ENCODE results near the gene DCBLD1.

Gene DCBLD1

GRCh38 chr6:117472667-117473066 lies 9.8 kb upstream of the DCBLD1 start:
- DNase-seq (ENCODE audit: low spot score) = no peak

GRCh38 chr6:117473401-117473800 lies 9.1 kb upstream of the DCBLD1 start:
- DNase-seq (ENCODE audit: low spot score) = no peak

- DNase-seq (ENCODE audit: low spot score) = peak; percentile 44
Measured at GRCh38 chr6:117477988-117478852, 4.3 kb upstream of the DCBLD1 start.

- no peak for DNase-seq (ENCODE audit: low spot score)
Measured at GRCh38 chr6:117478853-117479231, 3.6 kb upstream of the DCBLD1 start.

- no peak for DNase-seq (ENCODE audit: low spot score)
Measured at GRCh38 chr6:117480651-117481050, 1.8 kb upstream of the DCBLD1 start.

- DNase-seq (ENCODE audit: low spot score) = no peak
Measured at GRCh38 chr6:117481278-117481925, 1.1 kb upstream of the DCBLD1 start.

GRCh38 chr6:117481926-117482239 lies 591 bp upstream of the DCBLD1 start:
- no peak for DNase-seq (ENCODE audit: low spot score)

GRCh38 chr6:117483004-117483644 lies 650 bp downstream of the DCBLD1 start:
- DNase-seq (ENCODE audit: low spot score) = peak; percentile 47

- peak; percentile 66 for DNase-seq (ENCODE audit: low spot score)
Measured at GRCh38 chr6:117483645-117484016, 1.2 kb downstream of the DCBLD1 start.

- peak; percentile 40 for DNase-seq (ENCODE audit: low spot score)
Measured at GRCh38 chr6:117484052-117484646, 1.7 kb downstream of the DCBLD1 start.

GRCh38 chr6:117485433-117485832 lies 3.0 kb downstream of the DCBLD1 start:
- no peak for DNase-seq (ENCODE audit: low spot score)

- no peak for DNase-seq (ENCODE audit: low spot score)
Measured at GRCh38 chr6:117487821-117488220, 5.3 kb downstream of the DCBLD1 start.

GRCh38 chr6:117489003-117489402 lies 6.5 kb downstream of the DCBLD1 start:
- DNase-seq (ENCODE audit: low spot score) = no peak

- peak; percentile 46 for DNase-seq (ENCODE audit: low spot score)
Measured at GRCh38 chr6:117491916-117492315, 9.4 kb downstream of the DCBLD1 start.

- DNase-seq (ENCODE audit: low spot score) = no peak
Measured at GRCh38 chr6:117493470-117493869, 11.0 kb downstream of the DCBLD1 start.

- DNase-seq (ENCODE audit: low spot score) = no peak
Measured at GRCh38 chr6:117494283-117494682, 11.8 kb downstream of the DCBLD1 start.

- no peak for DNase-seq (ENCODE audit: low spot score)
Measured at GRCh38 chr6:117494694-117495318, 12.3 kb downstream of the DCBLD1 start.

- DNase-seq (ENCODE audit: low spot score) = no peak
Measured at GRCh38 chr6:117495425-117495824, 13.0 kb downstream of the DCBLD1 start.

GRCh38 chr6:117495869-117496268 lies 13.4 kb downstream of the DCBLD1 start:
- no peak for DNase-seq (ENCODE audit: low spot score)

- peak; percentile 80 for DNase-seq (ENCODE audit: low spot score)
Measured at GRCh38 chr6:117496383-117496990, 14.0 kb downstream of the DCBLD1 start.

GRCh38 chr6:117497237-117497636 lies 14.8 kb downstream of the DCBLD1 start:
- no peak for DNase-seq (ENCODE audit: low spot score)

- DNase-seq (ENCODE audit: low spot score) = peak; percentile 84
Measured at GRCh38 chr6:117498159-117498558, 15.7 kb downstream of the DCBLD1 start.
